HepG2 (cell line): ENCODE results near the gene TMEM250. TPM values are rescaled to one million over a fixed set of nuclear protein-coding genes. Genes with fewer than 3 reads are reported as not detected.

Source experiments
- ATAC-seq: fragments of 200-7000 bp; cut with Tn5 transposase; 3 replicates; pipeline ENCODE4 v1.9.1; 2020; ENCODE audit warnings: mild to moderate bottlenecking, moderate library complexity
- BruUV-seq: library from RNA; stranded (reverse); fragments of 400-500 nt; replicated peaks from 2 replicates; lab custom pipeline; 2021; lab: Mats Ljungman, UMichigan
- CTCF ChIA-PET: fragments of 300-600 bp; formaldehyde crosslinking; extraction: SDS; loops from one replicate; lab custom pipeline; 2021; ENCODE audit warnings: low total read pairs, inconsistent platforms, low intra/inter-chr PET ratio; lab: Yijun Ruan, JAX
- POLR2A ChIA-PET: fragments of 350-600 bp; sonication (Branson Sonifier 250); formaldehyde crosslinking; loops from one replicate; lab custom pipeline; 2020; ENCODE audit warnings: antibody characterized with exemption, inconsistent platforms; lab: Yijun Ruan, JAX
- DNase-seq: peaks from one replicate; pipeline ENCODE4 v3.0.0-alpha.2; 2015; ENCODE audit warnings: low spot score
- FAIRE-seq: peaks from 3 replicates; lab custom pipeline; 2011; peaks lifted over from hg19 to GRCh38; lab: Jason Lieb, UNC
- H2AFZ ChIP-seq: one replicate; pipeline ENCODE4 v1.6.1; 2011; ENCODE audit warnings: low read length, inconsistent platforms
- H3K27ac ChIP-seq: fragments of 300-600 bp; 3 replicates; pipeline ENCODE4 v1.8.0; 2011; ENCODE audit warnings: mixed run types, mild to moderate bottlenecking, mixed read lengths, low read length, inconsistent platforms; ENCODE audit not compliant: insufficient read depth; ENCODE audit errors: extremely low read length
- H3K27me3 ChIP-seq, 2 experiments: fragments of 200-600 bp in 1 of 2; 2 replicates in 1 of 2; 3 replicates in 1 of 2; pipeline versions ENCODE4 v1.6.0 to v1.8.0; 2011; ENCODE audit warnings: low read length in 2 of 2, mild to moderate bottlenecking in 2 of 2, moderate library complexity in 2 of 2, inconsistent platforms in 1 of 2; ENCODE audit not compliant: insufficient read depth in 2 of 2, control insufficient read depth in 1 of 2
- H3K36me3 ChIP-seq, 2 experiments: fragments of 200-600 bp in 1 of 2; replicated peaks in 1 of 2; 2 replicates in 1 of 2; 3 replicates in 1 of 2; pipeline versions ENCODE4 v1.5.1 to v1.8.0; 2011; ENCODE audit warnings: low read length in 2 of 2, inconsistent platforms in 1 of 2; ENCODE audit not compliant: insufficient read depth in 2 of 2, control insufficient read depth in 1 of 2
- H3K4me1 ChIP-seq: 2 replicates; pipeline ENCODE4 v1.5.1; 2012; ENCODE audit warnings: low read length, inconsistent platforms; ENCODE audit not compliant: insufficient read depth
- H3K4me2 ChIP-seq: 2 replicates; pipeline ENCODE4 v1.6.0; 2011; ENCODE audit warnings: low read depth, low read length, inconsistent platforms
- H3K4me3 ChIP-seq, 3 experiments: fragments of 200-600 bp in 1 of 3; sonication (generic), shearing (Covaris generic) in 1 of 3; replicated peaks in 1 of 3; 2 replicates each; pipeline ENCODE4 v1.5.1; 2011 to 2016; ENCODE audit warnings: low read length in 3 of 3, inconsistent platforms in 2 of 3, low read depth in 2 of 3, mild to moderate bottlenecking in 2 of 3, control low read depth in 1 of 3, mixed read lengths in 1 of 3; ENCODE audit not compliant: insufficient read depth in 1 of 3
- H3K79me2 ChIP-seq: one replicate; pipeline ENCODE4 v1.6.1; 2011; ENCODE audit warnings: low read length, inconsistent platforms; ENCODE audit not compliant: insufficient read depth
- H3K9ac ChIP-seq: 2 replicates; pipeline ENCODE4 v1.6.0; 2011; ENCODE audit warnings: mild to moderate bottlenecking, low read depth, low read length, inconsistent platforms; ENCODE audit not compliant: insufficient read depth
- H3K9me3 ChIP-seq: 2 replicates; pipeline ENCODE4 v1.5.1; 2012; ENCODE audit warnings: mild to moderate bottlenecking, low read length
- H4K20me1 ChIP-seq: 2 replicates; pipeline ENCODE4 v1.6.0; 2011; ENCODE audit warnings: inconsistent platforms, mild to moderate bottlenecking, low read length, moderate library complexity; ENCODE audit not compliant: insufficient read depth
- ATAD3A ChIP-seq: sonication (generic); formaldehyde crosslinking; IDR thresholded peaks from 2 replicates; pipeline ENCODE4 v1.4.0; 2020; ENCODE audit warnings: missing genetic modification reagents
- IRF9 ChIP-seq: sonication (generic); formaldehyde crosslinking; IDR thresholded peaks from 2 replicates; pipeline ENCODE4 v1.8.0; 2022; ENCODE audit warnings: missing genetic modification reagents, mild to moderate bottlenecking, borderline replicate concordance
- MIXL1 ChIP-seq: IDR thresholded peaks from 2 replicates; pipeline ENCODE4 v1.6.1; 2016
- NFIB ChIP-seq: sonication (generic); formaldehyde crosslinking; IDR thresholded peaks from 2 replicates; pipeline ENCODE4 v1.9.0; 2021; ENCODE audit warnings: missing genetic modification reagents, mild to moderate bottlenecking, borderline replicate concordance
- NONO ChIP-seq, 2 experiments: fragments of 450-650 bp in 1 of 2; sonication (generic) in 1 of 2; formaldehyde crosslinking in 1 of 2; IDR thresholded peaks in 1 of 2; conservative IDR thresholded peaks in 1 of 2; 2 replicates each; pipeline versions ENCODE4 v1.6.1 to v1.8.0; 2017 to 2022; ENCODE audit warnings: mild to moderate bottlenecking in 1 of 2, missing genetic modification reagents in 1 of 2, moderate library complexity in 1 of 2
- NR1H2 ChIP-seq: sonication (generic); formaldehyde crosslinking; IDR thresholded peaks from 2 replicates; pipeline ENCODE4 v1.8.1; 2022; ENCODE audit warnings: low read depth, missing genetic modification reagents, borderline replicate concordance
- REPIN1 ChIP-seq: sonication (generic); formaldehyde crosslinking; IDR thresholded peaks from 2 replicates; pipeline ENCODE4 v1.8.0; 2022; ENCODE audit warnings: missing genetic modification reagents, low read depth, mild to moderate bottlenecking, borderline replicate concordance
- SAP130 ChIP-seq: IDR thresholded peaks from 2 replicates; pipeline ENCODE4 v1.6.1; 2016; ENCODE audit warnings: low read depth
- SPEN ChIP-seq: sonication (generic); formaldehyde crosslinking; IDR thresholded peaks from 2 replicates; pipeline ENCODE4 v1.5.1; 2020; ENCODE audit warnings: low read depth, mild to moderate bottlenecking, missing genetic modification reagents
- YY1 ChIP-seq: IDR thresholded peaks from 2 replicates; pipeline ENCODE4 v1.6.1; 2011; ENCODE audit warnings: low read length, low read depth, moderate library complexity, mild to moderate bottlenecking; ENCODE audit not compliant: insufficient read depth, insufficient replicate concordance
- ZIK1 ChIP-seq: sonication (generic); formaldehyde crosslinking; IDR thresholded peaks from 2 replicates; pipeline ENCODE4 v1.5.0; 2020; ENCODE audit warnings: mild to moderate bottlenecking, low read depth, missing genetic modification reagents, borderline replicate concordance
- ZNF180 ChIP-seq: sonication (generic); formaldehyde crosslinking; IDR thresholded peaks from 2 replicates; pipeline ENCODE4 v1.4.0; 2020; ENCODE audit warnings: low read depth, missing genetic modification reagents, borderline replicate concordance
- ZNF225 ChIP-seq: sonication (generic); formaldehyde crosslinking; IDR thresholded peaks from 2 replicates; pipeline ENCODE4 v1.4.0; 2020; ENCODE audit warnings: mild to moderate bottlenecking, missing genetic modification reagents
- ZNF274 ChIP-seq: sonication (generic); formaldehyde crosslinking; IDR thresholded peaks from 2 replicates; pipeline ENCODE4 v1.5.1; 2020; ENCODE audit warnings: mild to moderate bottlenecking, missing genetic modification reagents
- ZNF354B ChIP-seq: sonication (generic); formaldehyde crosslinking; IDR thresholded peaks from 2 replicates; pipeline ENCODE4 v1.8.0; 2022; ENCODE audit warnings: mild to moderate bottlenecking, missing genetic modification reagents
- ZNF556 ChIP-seq: sonication (generic); formaldehyde crosslinking; IDR thresholded peaks from 2 replicates; pipeline ENCODE4 v1.4.0; 2020; ENCODE audit warnings: mild to moderate bottlenecking, missing genetic modification reagents, borderline replicate concordance
- ZNF570 ChIP-seq: sonication (generic); formaldehyde crosslinking; IDR thresholded peaks from 2 replicates; pipeline ENCODE4 v1.4.0; 2020; ENCODE audit warnings: mild to moderate bottlenecking, missing genetic modification reagents, borderline replicate concordance
- WGBS: methylation state at CpG from one replicate; pipeline ENCODE4 v1.1.6; 2017; ENCODE audit warnings: low lambda C conversion rate; 5-methylcytosine and 5-hydroxymethylcytosine counted together
- in situ Hi-C: cut with HindIII; loops from 2 replicates; pipeline ENCODE4 v1.10.0; 2017; ENCODE audit warnings: low pct_unique_long_range_greater_than_20kb; ENCODE audit not compliant: extremely low pct_ligation_motif_present
- intact Hi-C: fragments of 100-400 bp; cut with micrococcal nuclease; formaldehyde crosslinking; loops from one replicate; pipeline ENCODE4 v1.10.0; 2022; ENCODE audit not compliant: unreplicated experiment
- polyA plus RNA-seq, 8 experiments: library from polyadenylated mRNA; depleted of rRNA in 3 of 8; stranded (reverse) in 7 of 8; unstranded in 1 of 8; fragments of >200 nt; fragmentation: Illumina TruSeq in 4 of 8; extraction: Trizol in 4 of 8; gene quantifications; 2 replicates each; pipeline versions ENCODE4 v1.2.1 to v1.2.3, GENCODE V29; 2011 to 2016; ENCODE audit warnings: low read depth in 4 of 8, missing spikeins in 1 of 8, mixed read lengths in 1 of 8; ENCODE audit not compliant: insufficient read depth in 1 of 8
- total RNA-seq, 5 experiments: library from RNA; depleted of rRNA; stranded (reverse); fragments of >200 nt; fragmentation: Illumina TruSeq; extraction: Trizol; gene quantifications; 2 replicates each; pipeline ENCODE4 v1.2.3, GENCODE V29; 2016; ENCODE audit warnings: low read depth in 1 of 5
- TF ChIP-seq, protein P1 (sequence below): sonication (generic); formaldehyde crosslinking; conservative IDR thresholded peaks from 2 replicates; pipeline ENCODE4 v1.4.0; 2020; ENCODE audit warnings: missing genetic modification reagents
- TF ChIP-seq, protein P2 (sequence below): IDR thresholded peaks from 2 replicates; pipeline ENCODE4 v1.6.1; 2016; ENCODE audit warnings: low read depth

The TMEM250 gene
- total and polyA plus RNA-seq, 2 of the 13 experiments (the other 11 are each of a cell fraction or from before 2014, with no cell fraction given), result 5.5 to 13.9 TPM

DNA sequence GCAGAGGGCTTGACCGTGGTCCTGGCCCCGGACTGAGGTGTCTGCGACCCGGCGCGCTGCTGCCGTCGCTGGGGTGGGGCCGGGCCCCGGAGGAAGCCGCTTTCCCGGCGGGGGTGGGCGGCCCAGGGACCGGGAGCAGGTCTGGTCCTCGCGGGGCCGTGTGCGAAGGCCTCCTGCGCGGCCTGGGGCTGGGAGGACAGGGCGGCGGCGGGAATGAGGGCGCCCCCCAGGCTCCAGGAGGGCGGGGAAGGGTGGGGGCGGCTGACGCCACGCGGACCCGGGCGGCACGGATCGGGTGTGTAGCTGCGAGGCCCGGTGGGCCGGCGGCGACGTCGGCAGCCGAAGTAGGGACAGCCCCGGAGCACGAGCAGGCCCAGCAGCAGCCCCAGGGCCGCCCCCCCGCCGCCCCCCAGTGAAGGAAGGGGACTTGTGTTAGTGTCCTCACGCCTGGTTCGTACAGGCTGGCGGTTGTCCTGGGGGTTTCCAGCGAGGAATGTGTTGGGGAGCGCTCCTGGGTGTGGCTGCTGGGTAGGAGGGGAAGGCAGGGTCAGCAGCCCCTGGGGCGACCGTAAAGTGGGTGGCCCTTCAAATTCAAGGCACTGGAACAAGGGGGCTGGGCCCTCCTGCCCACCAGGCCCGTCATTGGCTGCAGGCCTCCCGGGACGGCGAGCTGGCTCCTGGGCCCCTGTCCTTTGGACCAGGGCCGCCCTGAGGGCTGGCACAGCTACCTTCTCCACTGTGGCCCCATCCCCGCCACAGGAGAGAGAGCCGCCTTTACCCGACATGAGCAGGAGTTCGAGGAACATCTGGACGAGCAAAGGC lies 597 bp upstream of the TMEM250 start:
- H3K9me3 ChIP-seq, result no peaks in the 10 kb centered on the region
- H3K4me1 ChIP-seq, result peaks cover 40% of the 10 kb centered on the region
- no peak overlapping the region for H2AFZ ChIP-seq
- no peaks in the 10 kb centered on the region for H3K79me2 ChIP-seq
- peak; percentile 71 for FAIRE-seq
- H3K27me3 ChIP-seq, result peaks cover 0 to 5% of the 10 kb centered on the region in 2 experiments; a peak in 1 of 5 replicates
- H3K4me2 ChIP-seq, result peak overlapping the region; percentile 96
- ATAC-seq, result peak; percentile 75
- 0 out of 2 replicates have a peak, but pooled peaks cover 2% of the 10 kb centered on the region for H4K20me1 ChIP-seq
- 0% methylated on average over 5 of the region's 64 CpGs for WGBS
- peak; percentile 82 for DNase-seq
- ChIA-PET POLR2A (interaction anchor here (0.7 to 3.4 kb wide), 15 partner anchors 14 to 213 kb away, joined by 3 to 41 read pairs (median 5); partner anchors contain the start of genes CAMSAP1 and UBAC1), CTCF (interaction anchor here (1.7 kb wide), 1 partner anchor 255 kb away, joined by 5 read pairs; no protein-coding TSS in a partner anchor)
- in situ Hi-C loops (no loop called here), intact Hi-C loops (loop anchor here (1.0 kb wide), 1 partner anchor 107 kb away; no protein-coding TSS in a partner anchor)
- peak overlapping the region; percentile 96 for H3K27ac ChIP-seq
- peak overlapping the region; percentile 81 for H3K9ac ChIP-seq
- TSS peak; percentile 80 for BruUV-seq
- H3K36me3 ChIP-seq, result no peaks in the 10 kb centered on the region
- peak overlapping the region; percentile 60 to 88 (median 83) for H3K4me3 ChIP-seq
- peak; percentile 14 for TF ChIP-seq YY1
- no peak for TF ChIP-seq NONO (IDR thresholded peaks at IDR 0.05)
- peak; percentile 17 for TF ChIP-seq NONO (CRISPR knock-in tag; conservative IDR thresholded peaks at IDR 0.05)
- TF ChIP-seq ZNF570 (CRISPR knock-in tag), result no peak
- TF ChIP-seq REPIN1 (CRISPR knock-in tag), result peak; percentile 49; the same call in 1 of the 2 replicates
- 0 out of 2 replicates have a peak, but pooled peaks have one; percentile 18 for TF ChIP-seq MIXL1 (CRISPR knock-in tag)
- TF ChIP-seq NR1H2 (CRISPR knock-in tag), result no peak; the same call in 1 of the 2 replicates
- no peak for TF ChIP-seq ZNF225 (CRISPR knock-in tag)
- TF ChIP-seq ATAD3A (CRISPR knock-in tag), result no peak
- 0 out of 2 replicates have a peak, but pooled peaks have one; percentile 8 for TF ChIP-seq ZNF556 (CRISPR knock-in tag)
- TF ChIP-seq, protein P1, sequence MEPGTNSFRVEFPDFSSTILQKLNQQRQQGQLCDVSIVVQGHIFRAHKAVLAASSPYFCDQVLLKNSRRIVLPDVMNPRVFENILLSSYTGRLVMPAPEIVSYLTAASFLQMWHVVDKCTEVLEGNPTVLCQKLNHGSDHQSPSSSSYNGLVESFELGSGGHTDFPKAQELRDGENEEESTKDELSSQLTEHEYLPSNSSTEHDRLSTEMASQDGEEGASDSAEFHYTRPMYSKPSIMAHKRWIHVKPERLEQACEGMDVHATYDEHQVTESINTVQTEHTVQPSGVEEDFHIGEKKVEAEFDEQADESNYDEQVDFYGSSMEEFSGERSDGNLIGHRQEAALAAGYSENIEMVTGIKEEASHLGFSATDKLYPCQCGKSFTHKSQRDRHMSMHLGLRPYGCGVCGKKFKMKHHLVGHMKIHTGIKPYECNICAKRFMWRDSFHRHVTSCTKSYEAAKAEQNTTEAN, result no peak
- peak; percentile 64 for TF ChIP-seq SAP130 (CRISPR knock-in tag)
- 0 out of 2 replicates have a peak, but pooled peaks have one; percentile 9 for TF ChIP-seq ZNF274 (CRISPR knock-in tag)
- no peak; the same call in 1 of the 2 replicates for TF ChIP-seq IRF9 (CRISPR knock-in tag)
- TF ChIP-seq, protein P2, sequence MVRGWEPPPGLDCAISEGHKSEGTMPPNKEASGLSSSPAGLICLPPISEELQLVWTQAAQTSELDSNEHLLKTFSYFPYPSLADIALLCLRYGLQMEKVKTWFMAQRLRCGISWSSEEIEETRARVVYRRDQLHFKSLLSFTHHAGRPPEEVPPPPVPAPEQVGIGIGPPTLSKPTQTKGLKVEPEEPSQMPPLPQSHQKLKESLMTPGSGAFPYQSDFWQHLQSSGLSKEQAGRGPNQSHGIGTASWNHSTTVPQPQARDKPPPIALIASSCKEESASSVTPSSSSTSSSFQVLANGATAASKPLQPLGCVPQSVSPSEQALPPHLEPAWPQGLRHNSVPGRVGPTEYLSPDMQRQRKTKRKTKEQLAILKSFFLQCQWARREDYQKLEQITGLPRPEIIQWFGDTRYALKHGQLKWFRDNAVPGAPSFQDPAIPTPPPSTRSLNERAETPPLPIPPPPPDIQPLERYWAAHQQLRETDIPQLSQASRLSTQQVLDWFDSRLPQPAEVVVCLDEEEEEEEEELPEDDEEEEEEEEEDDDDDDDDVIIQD (CRISPR knock-in tag), result no peak
- 0 out of 2 replicates have a peak, but pooled peaks have one; percentile 42 for TF ChIP-seq ZNF180
- TF ChIP-seq SPEN (CRISPR knock-in tag), result peak; percentile 52; the same call in 1 of the 2 replicates
- no peak for TF ChIP-seq NFIB
- TF ChIP-seq ZNF354B, result no peak
- no peak for TF ChIP-seq ZIK1 (CRISPR knock-in tag)
